Cortex of kidney (tissue), 1 donor: Measurements from ENCODE around the gene OPHN1.
"Not testable (repeated sequence)": the region's sequence is repeated elsewhere in the genome, so short reads cannot be mapped to it uniquely, and the experiment has no call there.

Experiments used
- DNase-seq: peaks from one replicate; lab custom pipeline; 2025; lab: John Stamatoyannopoulos, UW

OPHN1 gene

GRCh38 chrX:68424719-68425118 is 8.6 kb downstream of the OPHN1 start:
- DNase-seq: no peak

GRCh38 chrX:68422478-68422877 is 10.8 kb downstream of the OPHN1 start:
- no peak for DNase-seq

- no peak for DNase-seq
Measured at GRCh38 chrX:68421636-68422035, 11.7 kb downstream of the OPHN1 start.

GRCh38 chrX:68420559-68420958 is 12.7 kb downstream of the OPHN1 start:
- DNase-seq: no peak

- DNase-seq: no peak
Measured at GRCh38 chrX:68419975-68420374, 13.3 kb downstream of the OPHN1 start.

- no peak for DNase-seq
Measured at GRCh38 chrX:68417651-68418050, 15.6 kb downstream of the OPHN1 start.

- no peak for DNase-seq
Measured at GRCh38 chrX:68416592-68416991, 16.7 kb downstream of the OPHN1 start.

- no peak for DNase-seq
Measured at GRCh38 chrX:68415316-68415715, 18.0 kb downstream of the OPHN1 start.

GRCh38 chrX:68413254-68413653 is 20.0 kb downstream of the OPHN1 start:
- DNase-seq: no peak

GRCh38 chrX:68411729-68412128 is 21.6 kb downstream of the OPHN1 start:
- DNase-seq: no peak

- no peak for DNase-seq
Measured at GRCh38 chrX:68409194-68409593, 24.1 kb downstream of the OPHN1 start.

- no peak for DNase-seq
Measured at GRCh38 chrX:68403522-68403921, 29.8 kb downstream of the OPHN1 start.

GRCh38 chrX:68403038-68403437 is 30.3 kb downstream of the OPHN1 start:
- DNase-seq: no peak

GRCh38 chrX:68402094-68402493 is 31.2 kb downstream of the OPHN1 start:
- no peak for DNase-seq

- DNase-seq: no peak
Measured at GRCh38 chrX:68398291-68398690, 35.0 kb downstream of the OPHN1 start.

GRCh38 chrX:68396953-68397352 is 36.3 kb downstream of the OPHN1 start:
- no peak for DNase-seq

- not testable (repeated sequence) for DNase-seq
Measured at GRCh38 chrX:68389419-68389960, 43.8 kb downstream of the OPHN1 start.

- no peak for DNase-seq
Measured at GRCh38 chrX:68387776-68388175, 45.5 kb downstream of the OPHN1 start.

GRCh38 chrX:68383540-68383939 is 49.8 kb downstream of the OPHN1 start:
- DNase-seq: no peak

- not testable (repeated sequence) for DNase-seq
Measured at GRCh38 chrX:68377579-68377978, 55.7 kb downstream of the OPHN1 start.

GRCh38 chrX:68376373-68376772 is 56.9 kb downstream of the OPHN1 start:
- DNase-seq: no peak

GRCh38 chrX:68375803-68376202 is 57.5 kb downstream of the OPHN1 start:
- DNase-seq: no peak

GRCh38 chrX:68372665-68373064 is 60.6 kb downstream of the OPHN1 start:
- DNase-seq: no peak

GRCh38 chrX:68369559-68369958 is 63.7 kb downstream of the OPHN1 start:
- DNase-seq: no peak

GRCh38 chrX:68365341-68365740 is 68.0 kb downstream of the OPHN1 start:
- DNase-seq: no peak
